NCI-H526 (cell line): Measurements from ENCODE around the gene SPIN2A.
"Not testable (repeated sequence)": the region's sequence is repeated elsewhere in the genome, so short reads cannot be mapped to it uniquely, and the experiment has no call there.

Source experiments
- DNase-seq, 2 experiments: peaks; one replicate each; lab custom pipeline; 2025; lab: John Stamatoyannopoulos, UW

SPIN2A gene

GRCh38 chrX:57102918-57103317, 34.3 kb downstream of the SPIN2A start:
- DNase-seq, result not testable (repeated sequence)
